Measurements from ENCODE around the gene ARL15. TPM values are rescaled to one million over a fixed set of nuclear protein-coding genes. Genes with fewer than 3 reads are reported as not detected.

The ARL15 gene
- total RNA-seq, 4 donors from 2014 or later: 13.0 to 52.7 (median 17.1) TPM

- Histone ChIP-seq H3K9me3 (no peaks in the 10 kb centered on the region), H3K36me3 (no peaks in the 10 kb centered on the region), H3K4me3 (no peak overlapping the region), H3K4me1 (no peaks in the 10 kb centered on the region), H3K27ac (no peak overlapping the region), H3K27me3 (no peaks in the 10 kb centered on the region)
- no peak for TF ChIP-seq POLR2A (IDR thresholded peaks at IDR 0.05)
- no peak for TF ChIP-seq CTCF (IDR thresholded peaks at IDR 0.05)
- TF ChIP-seq EP300 (IDR thresholded peaks at IDR 0.05): no peak
- WGBS, 2 donors: 72 to 95% methylated on average over 1 of the region's 1 CpG
- DNase-seq (ENCODE audit: low spot score in 2 of 2): no peak
Observed at GRCh38 chr5:53874409-53874808, 436.0 kb downstream of the ARL15 start.

GRCh38 chr5:53873235-53873634 is 437.1 kb downstream of the ARL15 start:
- WGBS, 2 donors: 85 to 89% methylated on average over 3 of the region's 3 CpGs
- Histone ChIP-seq H3K36me3 (no peaks in the 10 kb centered on the region), H3K4me3 (no peak overlapping the region), H3K27ac (no peak overlapping the region), H3K4me1 (no peaks in the 10 kb centered on the region), H3K27me3 (no peaks in the 10 kb centered on the region), H3K9me3 (no peaks in the 10 kb centered on the region)
- no peak for DNase-seq (ENCODE audit: low spot score in 2 of 2)
- TF ChIP-seq POLR2A (IDR thresholded peaks at IDR 0.05) (no peak), EP300 (IDR thresholded peaks at IDR 0.05) (no peak)

- TF ChIP-seq POLR2A (IDR thresholded peaks at IDR 0.05): no peak
- TF ChIP-seq CTCF (IDR thresholded peaks at IDR 0.05): no peak
- no peak for TF ChIP-seq EP300 (IDR thresholded peaks at IDR 0.05)
- H3K4me3 ChIP-seq: no peak overlapping the region
- WGBS, 2 donors: 88% methylated on average over 2 of the region's 2 CpGs
- H3K36me3 ChIP-seq: no peaks in the 10 kb centered on the region
- no peaks in the 10 kb centered on the region for H3K9me3 ChIP-seq
- no peak overlapping the region for H3K27ac ChIP-seq
- no peaks in the 10 kb centered on the region for H3K4me1 ChIP-seq
- no peak for DNase-seq (ENCODE audit: low spot score in 2 of 2)
- no peaks in the 10 kb centered on the region for H3K27me3 ChIP-seq
Observed at GRCh38 chr5:53871775-53872174, 438.6 kb downstream of the ARL15 start.

GRCh38 chr5:53871050-53871449 is 439.3 kb downstream of the ARL15 start:
- no peaks in the 10 kb centered on the region for H3K27me3 ChIP-seq
- H3K4me3 ChIP-seq: no peak overlapping the region
- no peaks in the 10 kb centered on the region for H3K4me1 ChIP-seq
- no peak overlapping the region for H3K27ac ChIP-seq
- H3K9me3 ChIP-seq: no peaks in the 10 kb centered on the region
- no peak for TF ChIP-seq EP300 (IDR thresholded peaks at IDR 0.05)
- no peak for TF ChIP-seq CTCF (IDR thresholded peaks at IDR 0.05)
- no peak for TF ChIP-seq POLR2A (IDR thresholded peaks at IDR 0.05)
- no peaks in the 10 kb centered on the region for H3K36me3 ChIP-seq
- WGBS, 2 donors: 75 to 80% methylated on average over 5 of the region's 5 CpGs
- DNase-seq (ENCODE audit: low spot score in 2 of 2): no peak

- no peak for DNase-seq (ENCODE audit: low spot score in 2 of 2)
- H3K4me3 ChIP-seq: no peak overlapping the region
- 92 to 94% methylated on average over 17 of the region's 17 CpGs for WGBS, 2 donors
- no peaks in the 10 kb centered on the region for H3K27me3 ChIP-seq
- H3K36me3 ChIP-seq: no peaks in the 10 kb centered on the region
- H3K9me3 ChIP-seq: peaks cover 0 to 14% (median 0%) of the 10 kb centered on the region in 4 donors
- no peaks in the 10 kb centered on the region for H3K4me1 ChIP-seq
- TF ChIP-seq EP300 (IDR thresholded peaks at IDR 0.05) (no peak), CTCF (IDR thresholded peaks at IDR 0.05) (no peak), POLR2A (IDR thresholded peaks at IDR 0.05) (no peak)
- no peak overlapping the region for H3K27ac ChIP-seq
Observed at GRCh38 chr5:53858700-53859456, 451.5 kb downstream of the ARL15 start.
